Heart left ventricle (tissue), 16 donors: ENCODE data around the gene PLG. TPM values are rescaled to one million over a fixed set of nuclear protein-coding genes. Genes with fewer than 3 reads are reported as not detected.
"Not testable (repeated sequence)": the region's sequence is repeated elsewhere in the genome, so short reads cannot be mapped to it uniquely, and the experiment has no call there.

ENCODE experiments used
- ATAC-seq, 4 donors: fragments of 200-7000 bp; cut with Tn5 transposase; one replicate each; pipeline ENCODE4 v1.9.1; 2020 to 2022; ENCODE audit warnings: moderate library complexity in 4 of 4, mild to moderate bottlenecking in 3 of 4, moderate number of reproducible peaks in 1 of 4
- DNase-seq, 5 donors: peaks; one replicate each; pipeline ENCODE4 v3.0.0-alpha.2; 2020
- H3K27ac ChIP-seq, 12 donors: fragments of 200-600 bp; sonication (generic) in 4 of 12; one replicate each; pipeline versions ENCODE4 v1.5.0 to v1.8.0; 2016 to 2022; ENCODE audit warnings: mild to moderate bottlenecking in 2 of 12
- H3K27me3 ChIP-seq, 9 donors: fragments of 200-600 bp; sonication (generic) in 2 of 9; one replicate each; pipeline versions ENCODE4 v1.5.1 to v1.8.0; 2016 to 2022; ENCODE audit warnings: mild to moderate bottlenecking in 3 of 9
- H3K36me3 ChIP-seq, 9 donors: fragments of 200-600 bp; sonication (generic) in 2 of 9; one replicate each; pipeline versions ENCODE4 v1.5.0 to v1.8.0; 2018 to 2022; ENCODE audit warnings: mild to moderate bottlenecking in 2 of 9
- H3K4me1 ChIP-seq, 12 donors: fragments of 200-600 bp; sonication (generic) in 4 of 12; one replicate each; pipeline versions ENCODE4 v1.5.0 to v1.8.0; 2016 to 2022; ENCODE audit warnings: mild to moderate bottlenecking in 3 of 12
- H3K4me3 ChIP-seq, 12 donors: fragments of 200-600 bp; sonication (generic) in 4 of 12; one replicate each; pipeline versions ENCODE4 v1.5.0 to v1.8.0; 2017 to 2022; ENCODE audit warnings: mild to moderate bottlenecking in 9 of 12, moderate library complexity in 4 of 12
- H3K9me3 ChIP-seq, 12 donors: fragments of 200-600 bp; sonication (generic) in 4 of 12; one replicate each; pipeline versions ENCODE4 v1.5.0 to v1.8.0; 2016 to 2022; ENCODE audit warnings: mild to moderate bottlenecking in 1 of 12
- CTCF ChIP-seq, 12 donors: fragments of 200-600 bp; sonication (generic) in 4 of 12; IDR thresholded peaks; one replicate each; pipeline versions ENCODE4 v1.5.0 to v1.8.0; 2018 to 2022; ENCODE audit warnings: antibody characterized with exemption in 12 of 12, mild to moderate bottlenecking in 5 of 12
- POLR2A ChIP-seq, 2 donors: fragments of 450-650 bp; IDR thresholded peaks; one replicate each; pipeline ENCODE4 v1.6.1; 2017; ENCODE audit warnings: antibody characterized with exemption in 2 of 2, mild to moderate bottlenecking in 2 of 2, moderate library complexity in 2 of 2
- WGBS, 4 donors: extraction: QIAGEN DNeasy Blood & Tissue Kit in 2 of 4; methylation state at CpG; one replicate each; pipeline versions ENCODE4 v1.1.5 to v1.1.7; 2013 to 2018; 5-methylcytosine and 5-hydroxymethylcytosine counted together
- intact Hi-C, 10 donors: fragments of 100-400 bp; cut with DNase I; formaldehyde crosslinking; loops; one replicate each; pipeline versions ENCODE4 v1.11.1 to v1.14.2; 2022
- polyA plus RNA-seq, 2 donors: library from polyadenylated mRNA; stranded (reverse); fragments of 200-250 nt; gene quantifications; one replicate each; pipeline ENCODE4 v1.2.3, GENCODE V29; 2013
- total RNA-seq, 9 donors: library from RNA; depleted of rRNA in 2 of 9; stranded (reverse); fragments of >200 nt in 2 of 9; fragmentation: NEBNext Ultra II Directional in 3 of 9; extraction: Animal tissue kit (Norgen Biotek cat#: 25700) in 3 of 9; gene quantifications; one replicate each; pipeline versions ENCODE4 v1.1.0 to v1.2.4, GENCODE V29; 2016 to 2023
- donor health status: ischemic (EF 13 %, LVEDD 7.1; RV severe dilation, severe dysfunction).
- donor health status: healthy with polysubstance abuse.
- donor health status: DM: no; HTN: yes; CAD: no.
- donor health status: DM: no; HTN: no; CAD: no.
- donor health status: ischemic (EF 25% LVEDD 6.9; RV normal size, moderate dysfunction).
- donor health status: ischemic (EF 25% LVEDD 5.7; RV mildly dilated, moderate dysfunction).
- donor health status: healthy.
- donor health status: DM: yes; HTN: yes; CAD: no.
- donor health status: ischemic (EF 35%, LVEDD 5.7; RV mildly dilated, moderate dysfunction).
- donor health status: nonischemic (EF 11% LVEDD 7.7; RV severe dilation, severe dysfunction).
- donor health status: DM: yes; HTN: yes; CAD: no.
- donor health status: PGD.
- donor health status: ischemic (EF 29% LVEDD 5.4; RV normal size, mild dysfunction).
- donor health status: nonischemic (EF 23%, LVEDD 6.1; RV moderate dilation, normal function).

PLG gene
- total and polyA plus RNA-seq, 11 donors = 0.03 to 0.44 TPM; not detected in 9

- H3K9me3 ChIP-seq = no peaks in the 10 kb centered on the region
- ATAC-seq = no peak
- no peak overlapping the region for H3K4me3 ChIP-seq
- TF ChIP-seq CTCF (IDR thresholded peaks at IDR 0.05) (no peak), POLR2A (IDR thresholded peaks at IDR 0.05) (no peak)
- intact Hi-C loops = no loop called here
- no peaks in the 10 kb centered on the region for H3K27me3 ChIP-seq
- WGBS, 4 donors = 74 to 83% (median 79%) methylated on average over 9 of the region's 9 CpGs
- H3K27ac ChIP-seq = no peak overlapping the region
- DNase-seq = no peak
- no peaks in the 10 kb centered on the region for H3K36me3 ChIP-seq
- H3K4me1 ChIP-seq = no peaks in the 10 kb centered on the region
These were observed 11.6 kb upstream of the PLG start for GRCh38 chr6:160690458-160690857.

- no peak for DNase-seq
- H3K36me3 ChIP-seq = no peaks in the 10 kb centered on the region
- no peaks in the 10 kb centered on the region for H3K27me3 ChIP-seq
- WGBS, 4 donors = 66 to 71% (median 68%) methylated on average over 5 of the region's 5 CpGs
- H3K4me3 ChIP-seq = no peak overlapping the region
- H3K4me1 ChIP-seq = no peaks in the 10 kb centered on the region
- ATAC-seq = no peak
- intact Hi-C loops = no loop called here
- H3K9me3 ChIP-seq = peaks cover 0 to 6% (median 0%) of the 10 kb centered on the region in 12 donors
- TF ChIP-seq POLR2A (IDR thresholded peaks at IDR 0.05) (no peak), CTCF (IDR thresholded peaks at IDR 0.05) (no peak)
- H3K27ac ChIP-seq = no peak overlapping the region
These were observed 10.4 kb upstream of the PLG start for GRCh38 chr6:160691617-160692016.

GRCh38 chr6:160692369-160692959 lies 9.6 kb upstream of the PLG start:
- WGBS, 4 donors = 86 to 91% (median 89%) methylated on average over 5 of the region's 5 CpGs
- no peak for TF ChIP-seq CTCF (IDR thresholded peaks at IDR 0.05)
- TF ChIP-seq POLR2A (IDR thresholded peaks at IDR 0.05) = no peak
- no peak overlapping the region for H3K27ac ChIP-seq
- H3K4me3 ChIP-seq = no peak overlapping the region
- no peaks in the 10 kb centered on the region for H3K36me3 ChIP-seq
- no peak for DNase-seq
- H3K9me3 ChIP-seq = peaks cover 0 to 6% (median 0%) of the 10 kb centered on the region in 12 donors
- intact Hi-C loops = no loop called here
- no peak for ATAC-seq
- H3K4me1 ChIP-seq = no peaks in the 10 kb centered on the region
- no peaks in the 10 kb centered on the region for H3K27me3 ChIP-seq

DNA sequence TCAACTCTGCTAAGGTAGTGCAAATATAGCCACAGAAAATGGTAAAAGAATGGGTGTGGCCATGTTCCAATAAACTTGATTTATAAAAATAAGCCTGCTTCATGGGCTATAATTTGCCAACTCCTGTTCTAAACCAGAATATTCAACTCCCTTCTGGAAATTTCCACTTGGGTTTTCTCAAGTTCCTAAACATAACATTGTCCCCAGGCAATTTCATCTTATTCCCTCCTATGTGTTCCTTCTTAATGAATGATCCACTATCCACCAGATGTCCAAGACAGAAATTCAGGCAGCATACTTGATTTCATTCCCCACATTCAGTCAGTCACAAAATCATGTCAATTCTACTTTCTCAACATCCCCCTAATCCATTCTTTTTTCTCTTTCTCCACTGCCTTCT lies 7.0 kb upstream of the PLG start:
- H3K27ac ChIP-seq, H3K36me3 ChIP-seq, H3K27me3 ChIP-seq, H3K4me3 ChIP-seq, DNase-seq, H3K4me1 ChIP-seq, H3K9me3 ChIP-seq, ATAC-seq, intact Hi-C loops: not testable (repeated sequence)

GRCh38 chr6:160695622-160696021 lies 6.4 kb upstream of the PLG start:
- 35 to 62% (median 54%) methylated on average over 2 of the region's 2 CpGs for WGBS, 4 donors
- intact Hi-C loops, H3K9me3 ChIP-seq, H3K36me3 ChIP-seq, H3K4me3 ChIP-seq, ATAC-seq, H3K27ac ChIP-seq, DNase-seq, H3K4me1 ChIP-seq, H3K27me3 ChIP-seq: not testable (repeated sequence)

- H3K27me3 ChIP-seq, H3K4me3 ChIP-seq, H3K4me1 ChIP-seq, H3K27ac ChIP-seq, ATAC-seq, intact Hi-C loops, DNase-seq, H3K9me3 ChIP-seq, H3K36me3 ChIP-seq: not testable (repeated sequence)
- WGBS, 4 donors = 62 to 82% (median 70%) methylated on average over 3 of the region's 3 CpGs
These were observed 5.2 kb upstream of the PLG start for GRCh38 chr6:160696884-160697283.
